Measurements from ENCODE around the gene ZFYVE26.
A peak's percentile ranks its signal among the peaks of the same experiment; 100 is the strongest.
"Not testable (repeated sequence)": the region's sequence is repeated elsewhere in the genome, so short reads cannot be mapped to it uniquely, and the experiment has no call there.

ZFYVE26 gene

DNA sequence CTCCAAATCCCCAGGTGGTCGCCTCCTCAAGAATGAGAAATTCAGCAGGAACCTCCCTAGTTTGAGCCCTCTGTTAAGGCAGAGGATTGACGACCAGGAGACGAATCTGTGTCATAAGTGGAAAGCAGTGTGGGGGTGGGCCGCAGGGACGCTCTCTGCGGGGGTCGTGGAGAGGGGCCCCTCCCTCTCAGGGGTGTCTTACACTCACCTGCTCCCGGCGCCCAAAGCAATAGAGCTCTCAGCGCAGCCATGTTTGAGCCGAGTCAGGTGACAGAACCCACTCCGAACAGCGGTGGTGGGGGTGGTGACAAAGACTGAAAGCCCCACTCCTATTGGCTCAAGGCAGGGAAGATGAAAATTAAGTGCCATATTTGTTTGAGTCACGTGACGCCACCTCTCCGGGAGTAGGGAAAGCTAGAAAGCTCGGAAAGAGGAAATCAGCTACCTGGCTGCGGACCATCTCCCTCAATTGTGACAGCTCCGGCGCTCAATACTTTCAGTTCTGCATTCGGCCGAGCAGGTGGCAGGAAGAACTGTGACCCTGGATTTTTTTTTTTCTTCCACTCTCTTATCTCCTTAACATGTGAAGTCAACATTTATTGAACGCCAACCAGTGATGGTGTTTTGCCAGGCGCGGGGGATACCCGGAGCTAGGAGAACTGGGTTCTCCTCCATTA lies at the start of gene ZFYVE26:
Gene ZFYVE26 (minus strand): TSS at position 265 of the 677 bp plus-strand sequence. CDS start 627 bp downstream, outside the sequence.
- peak; percentile 79 for DNase-seq

DNA sequence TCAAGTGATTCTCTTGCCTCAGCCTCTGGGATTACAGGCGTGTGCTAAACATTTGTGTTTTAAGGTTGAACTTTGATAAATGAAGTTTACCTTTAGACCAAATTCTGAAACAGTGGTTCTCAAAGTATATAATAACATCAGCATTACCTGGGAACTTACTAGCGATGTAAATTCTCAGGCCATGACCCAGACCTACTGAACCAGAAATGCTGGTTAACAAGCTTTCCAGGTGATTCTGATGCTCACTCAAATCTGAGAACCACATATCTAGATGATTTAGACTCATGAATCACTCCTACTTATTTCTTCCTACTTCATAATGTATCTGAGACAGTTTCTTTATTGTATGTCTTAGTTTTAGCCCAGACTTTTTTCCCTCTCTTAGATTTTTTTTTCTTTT lies 46.8 kb upstream of the ZFYVE26 start:
- no peak for DNase-seq

DNA sequence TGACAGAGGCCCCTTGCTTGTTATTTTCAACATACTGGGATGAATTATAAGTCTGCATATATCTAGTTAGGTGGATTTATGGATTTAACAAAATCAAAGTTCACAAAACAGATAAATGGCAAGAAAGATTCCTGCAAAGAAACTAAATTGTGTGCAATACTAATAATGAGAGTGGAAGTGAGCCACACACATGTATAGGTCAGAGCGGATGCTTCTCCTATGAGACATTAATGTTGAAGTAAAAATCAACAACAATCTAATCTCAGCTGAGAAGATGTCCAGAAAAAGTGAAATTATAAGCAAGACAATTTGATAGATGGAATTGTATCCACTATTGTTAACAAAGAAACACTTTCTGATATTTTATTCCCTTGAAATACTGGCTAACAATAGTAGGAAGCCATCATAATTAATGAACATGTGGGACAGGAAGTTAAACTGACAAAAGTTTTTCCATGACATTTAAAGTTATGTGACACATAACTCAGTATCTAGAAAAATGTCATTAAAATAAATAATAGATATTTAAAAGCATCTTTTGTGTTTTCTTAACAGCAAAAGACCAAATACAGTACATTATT lies 42.9 kb upstream of the ZFYVE26 start:
- DNase-seq, result no peak

DNA sequence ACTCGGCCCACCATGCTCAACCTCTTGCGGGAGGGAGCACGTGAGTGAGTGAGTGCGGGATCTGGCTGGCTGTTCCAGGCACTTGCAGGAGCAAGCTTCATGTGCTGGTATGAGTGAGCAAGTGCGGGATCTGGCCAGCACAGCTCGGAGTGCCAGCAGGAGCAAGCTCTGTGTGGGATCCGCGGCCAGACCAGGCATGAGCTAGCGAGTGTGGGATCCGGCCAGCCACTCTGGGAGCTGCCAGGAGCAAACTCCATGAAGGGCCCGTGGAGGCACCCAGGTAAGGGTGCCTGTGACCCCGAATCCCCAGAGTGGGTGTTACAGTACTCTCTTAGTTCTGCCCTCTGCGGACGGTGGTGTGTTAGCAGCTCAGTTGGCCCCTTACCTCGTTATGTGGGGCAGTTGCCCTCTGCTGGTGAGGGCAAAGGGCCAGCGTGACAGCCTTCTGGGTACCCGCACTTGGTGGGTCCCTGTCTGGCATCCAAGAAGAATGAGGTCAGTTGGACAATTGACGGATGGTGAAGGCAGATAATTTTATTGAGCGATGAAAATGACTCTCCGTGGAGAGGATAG lies 41.5 kb upstream of the ZFYVE26 start:
- no peak for DNase-seq

DNA sequence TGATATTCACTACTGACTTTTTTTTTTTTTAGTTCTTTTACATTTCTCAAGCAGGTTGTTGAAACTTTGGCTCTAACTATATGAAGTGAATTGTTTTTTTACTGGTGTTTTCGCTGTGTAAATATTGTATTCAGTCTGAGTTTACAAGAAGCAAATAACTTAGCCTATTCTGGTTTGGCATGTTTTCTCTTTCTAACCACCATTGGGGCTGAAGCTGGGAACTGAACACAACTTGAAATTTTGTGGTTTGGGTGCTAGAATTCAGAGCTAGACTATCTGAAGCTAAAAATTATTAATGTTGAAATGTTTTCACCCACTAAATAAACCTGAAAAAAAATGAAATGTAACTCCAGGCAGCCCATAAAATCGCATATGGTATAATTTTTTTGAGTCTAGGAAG lies 40.4 kb upstream of the ZFYVE26 start:
- no peak for DNase-seq

DNA sequence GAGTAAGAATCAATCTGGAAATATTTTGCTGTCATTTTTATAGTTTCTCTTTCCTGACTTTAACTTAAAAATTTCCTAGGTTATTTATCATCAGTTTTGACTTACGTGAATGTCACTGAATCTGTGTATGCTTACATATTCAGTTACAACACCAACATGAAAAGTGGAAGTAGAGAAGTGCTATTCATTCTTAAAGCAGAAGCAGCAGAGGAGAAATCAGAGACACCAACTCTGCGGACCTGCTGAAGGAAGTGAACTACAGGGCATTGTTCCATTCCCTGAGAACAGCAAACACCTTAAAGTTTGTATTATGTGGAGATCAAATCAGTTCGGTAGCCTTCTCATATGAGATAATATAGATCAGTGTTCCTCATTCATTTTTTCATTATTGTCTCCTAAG lies 37.3 kb upstream of the ZFYVE26 start:
- DNase-seq, result no peak

DNA sequence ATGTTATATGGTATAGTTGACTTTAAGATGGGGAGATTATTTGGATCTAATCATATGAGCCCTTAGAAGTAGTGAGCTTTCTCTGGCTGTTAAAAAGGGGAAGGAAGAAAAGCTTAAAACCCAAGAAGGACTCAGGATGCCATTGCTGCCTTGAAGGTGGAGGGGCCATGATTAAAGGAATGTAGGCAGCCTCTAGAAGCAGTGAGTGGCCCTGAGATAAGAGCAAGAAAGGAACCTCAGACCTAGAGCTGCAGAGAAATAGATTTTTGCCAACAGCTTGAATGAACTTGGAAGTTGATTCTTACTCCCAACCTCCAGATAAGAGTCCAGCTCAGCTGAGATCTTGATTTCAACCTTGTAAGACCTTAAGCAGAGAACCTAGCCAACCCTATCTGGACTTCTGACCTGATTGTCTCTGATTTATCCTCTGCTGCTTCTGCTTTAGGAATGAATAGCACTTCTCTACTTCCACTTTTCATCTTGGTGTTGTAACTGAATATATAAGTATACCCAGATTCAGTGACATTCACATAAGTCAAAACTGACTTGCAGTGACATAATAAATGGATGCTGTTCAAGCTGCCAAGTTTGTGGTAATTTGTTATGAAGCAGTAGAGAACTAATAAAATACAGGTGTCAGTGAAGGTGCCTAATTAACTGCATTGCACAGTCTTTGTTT lies 36.7 kb upstream of the ZFYVE26 start:
- no peak for DNase-seq

DNA sequence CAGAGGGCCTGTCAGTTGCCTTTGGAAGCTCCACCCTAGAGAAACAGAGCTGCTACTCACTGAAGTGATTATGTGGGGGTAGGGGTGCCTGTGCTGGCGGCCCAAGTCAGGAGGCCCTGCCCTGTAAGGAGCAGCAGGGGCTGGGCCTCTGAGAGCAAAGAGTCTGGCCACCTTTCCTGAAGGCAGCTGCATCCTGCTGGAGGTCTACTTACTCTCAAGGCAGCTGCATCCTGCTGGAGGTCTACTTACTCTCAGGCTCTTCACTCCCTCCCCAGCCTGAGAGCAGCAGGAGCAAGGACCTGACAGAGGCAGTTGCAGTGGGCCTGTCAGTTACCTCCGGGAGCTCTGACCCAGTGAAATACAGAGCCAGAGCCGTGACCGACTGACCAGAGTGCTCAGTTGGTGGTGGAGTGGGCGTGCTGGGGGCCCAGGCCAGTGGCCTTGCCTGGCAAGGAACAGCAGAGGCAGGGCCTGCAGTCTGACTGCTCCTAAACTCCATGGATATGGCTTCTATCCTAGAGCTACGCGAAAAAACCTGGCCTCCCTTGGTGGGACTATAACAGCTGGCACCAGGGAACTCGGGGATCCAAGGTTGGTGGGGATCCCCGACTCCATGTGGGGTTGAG lies 35.5 kb upstream of the ZFYVE26 start:
- DNase-seq, result no peak

DNA sequence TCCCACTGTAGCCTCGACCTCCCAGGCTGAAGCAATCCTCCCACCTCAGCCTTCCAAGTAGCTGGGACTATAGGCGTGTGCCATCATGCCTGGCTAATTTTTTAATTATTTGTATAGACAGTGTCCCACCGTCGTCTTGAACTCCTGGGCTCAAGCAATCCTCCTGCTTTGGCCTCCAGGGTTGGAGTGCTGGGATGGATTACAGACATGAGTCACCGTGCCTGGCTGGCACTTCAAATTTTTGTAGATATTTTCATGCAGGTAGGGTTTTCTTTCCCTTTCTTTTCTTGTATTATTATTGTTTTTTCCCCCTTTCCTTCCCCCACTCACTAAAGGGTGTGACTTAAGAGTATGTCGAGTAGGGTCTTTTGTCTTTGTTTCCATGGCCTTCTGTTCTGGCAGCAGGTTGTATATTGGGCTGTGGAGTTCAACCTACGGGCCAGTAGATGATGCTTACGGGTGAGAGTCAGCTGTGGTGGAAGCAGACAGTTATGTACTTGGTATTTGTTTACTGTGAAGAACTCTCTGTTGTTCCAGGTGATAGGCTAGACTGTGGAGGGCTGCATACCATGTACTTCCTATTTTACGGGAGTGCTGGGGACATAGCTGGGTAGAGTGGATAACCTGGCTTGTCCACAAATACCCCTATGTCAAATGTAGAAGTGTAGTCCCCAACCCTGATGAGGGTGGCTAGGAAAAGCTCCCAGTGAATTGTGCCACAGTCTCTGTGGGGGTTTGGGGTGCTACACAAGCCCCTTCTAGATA lies 33.9 kb upstream of the ZFYVE26 start:
- no peak for DNase-seq

DNA sequence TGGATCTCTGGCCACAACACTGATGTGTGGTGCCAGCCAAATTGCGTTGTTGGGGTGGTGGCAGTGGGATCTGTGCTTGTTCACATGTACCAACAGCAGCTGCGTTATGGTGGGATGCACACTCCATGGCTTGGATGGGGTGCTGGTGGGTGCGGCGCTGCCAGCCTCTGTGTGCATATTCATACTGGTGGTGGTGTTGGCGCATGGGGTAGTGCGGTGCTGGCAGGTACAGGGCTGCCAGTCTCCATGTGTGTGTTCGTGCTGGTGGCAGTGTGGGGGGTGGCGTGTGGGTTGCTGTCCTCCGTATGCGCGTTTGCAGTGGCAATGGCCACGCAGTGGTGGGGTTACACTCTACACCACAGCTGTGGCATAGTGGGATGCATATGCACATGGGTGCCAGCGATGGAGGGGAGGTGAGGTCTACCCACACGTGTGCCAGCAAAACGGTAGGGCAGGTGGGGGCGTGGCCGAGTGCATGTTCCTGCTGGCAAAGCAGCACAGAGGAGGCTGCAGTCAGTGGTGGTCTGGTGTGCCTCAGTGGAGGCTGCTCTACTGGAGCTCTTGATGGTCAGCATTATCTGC lies 29.7 kb upstream of the ZFYVE26 start:
- no peak for DNase-seq

DNA sequence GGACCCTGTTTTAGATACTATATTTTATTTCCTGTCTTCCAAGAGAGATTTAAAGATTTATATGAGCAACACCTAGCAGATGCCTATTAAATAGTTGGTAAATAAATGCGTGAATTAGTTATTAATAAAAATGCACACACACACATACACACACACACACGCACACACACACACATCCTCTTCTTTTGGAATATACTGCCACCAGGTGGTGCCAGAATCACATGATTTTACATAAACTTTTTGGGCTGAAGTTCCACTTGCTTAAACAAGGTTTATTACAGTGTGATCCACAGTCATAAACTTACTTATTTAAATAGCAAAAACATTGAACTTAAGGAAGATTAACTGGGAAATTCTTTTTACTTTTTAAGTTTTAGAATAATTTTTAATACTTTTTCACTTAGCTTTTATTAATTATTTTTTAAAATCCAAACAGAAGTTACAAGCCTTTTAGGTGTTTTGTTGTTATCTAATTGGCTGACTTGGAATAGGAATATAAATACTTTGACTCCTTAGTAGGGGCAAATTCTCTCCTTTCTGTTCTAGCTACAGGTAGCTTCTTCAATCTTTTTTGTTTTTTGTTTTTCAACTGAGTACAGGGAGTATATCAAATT lies 20.7 kb upstream of the ZFYVE26 start:
- peak; percentile 11 for DNase-seq

DNA sequence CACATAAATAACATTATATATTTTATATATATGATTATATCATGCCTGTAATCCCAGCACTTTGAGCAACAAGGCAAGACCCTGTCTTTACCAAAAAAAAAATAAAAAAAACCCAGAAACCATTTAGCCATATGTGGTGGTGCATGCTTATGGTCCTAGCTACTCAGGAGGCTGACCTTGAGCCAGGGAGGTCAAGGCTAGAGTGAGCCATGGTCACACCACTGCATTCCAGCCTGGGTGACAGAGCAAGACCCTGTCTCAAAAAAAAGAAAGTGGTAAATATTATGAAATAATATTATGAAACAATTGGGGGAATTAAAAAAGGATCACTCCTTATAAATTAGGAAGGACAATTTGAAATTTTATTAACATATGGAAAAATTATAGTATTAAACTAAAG lies 19.2 kb upstream of the ZFYVE26 start:
- no peak for DNase-seq

DNA sequence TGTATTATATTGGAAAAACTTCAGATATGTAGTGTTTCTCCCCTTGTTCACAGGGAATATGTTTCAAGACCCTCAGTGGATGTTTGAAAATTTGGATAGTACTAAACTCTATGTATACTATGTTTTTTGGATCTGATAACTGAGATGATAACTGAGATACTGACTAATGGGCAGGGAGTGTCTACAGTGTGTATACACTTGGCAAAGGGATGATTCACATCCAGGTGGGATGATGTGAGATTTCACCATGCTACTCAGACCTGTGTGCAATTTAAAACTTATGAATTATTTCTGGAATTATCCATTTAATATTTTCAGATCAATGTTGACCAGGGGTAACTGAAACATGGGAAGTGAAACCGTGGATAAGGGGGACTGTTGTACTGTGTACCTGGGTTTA lies 17.0 kb upstream of the ZFYVE26 start:
- no peak for DNase-seq

DNA sequence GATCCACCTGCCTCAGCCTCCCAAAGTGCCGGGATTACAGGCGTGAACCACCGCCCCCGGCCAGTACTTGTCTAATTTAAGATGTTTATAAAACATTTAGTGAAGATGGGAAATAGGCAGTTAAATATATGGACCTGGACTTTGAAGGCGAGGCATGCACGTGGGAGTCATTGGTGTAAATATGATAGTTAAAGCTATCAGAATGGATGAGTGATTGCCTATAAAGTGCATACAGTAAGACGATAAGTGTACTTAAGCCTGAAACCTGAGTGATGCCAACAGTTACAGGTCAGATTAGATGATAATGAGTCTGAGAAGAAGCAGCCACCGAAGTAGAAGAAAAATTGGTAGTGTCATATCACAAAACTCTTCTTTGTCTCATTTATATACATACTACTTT lies 14.7 kb upstream of the ZFYVE26 start:
- no peak for DNase-seq

DNA sequence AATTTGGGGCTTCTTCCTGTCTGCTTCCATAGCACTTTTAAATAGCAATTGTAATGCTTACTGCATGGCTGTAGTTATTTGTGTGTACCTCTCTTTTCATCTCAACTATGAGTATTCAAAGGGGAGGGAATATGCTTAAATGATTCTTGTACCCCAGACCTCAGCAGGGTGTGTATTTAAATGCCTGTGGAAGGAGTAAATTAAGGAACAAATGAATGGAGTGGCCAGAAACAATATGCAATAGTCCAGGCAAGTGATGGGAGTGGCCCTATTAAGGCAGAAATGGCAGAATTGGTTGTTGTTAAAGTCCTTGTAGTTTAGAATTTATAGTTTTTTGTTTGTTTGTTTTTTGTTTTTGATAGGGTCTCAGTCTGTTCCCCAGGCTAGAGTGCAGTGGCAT lies 4.7 kb upstream of the ZFYVE26 start:
- DNase-seq, result no peak

DNA sequence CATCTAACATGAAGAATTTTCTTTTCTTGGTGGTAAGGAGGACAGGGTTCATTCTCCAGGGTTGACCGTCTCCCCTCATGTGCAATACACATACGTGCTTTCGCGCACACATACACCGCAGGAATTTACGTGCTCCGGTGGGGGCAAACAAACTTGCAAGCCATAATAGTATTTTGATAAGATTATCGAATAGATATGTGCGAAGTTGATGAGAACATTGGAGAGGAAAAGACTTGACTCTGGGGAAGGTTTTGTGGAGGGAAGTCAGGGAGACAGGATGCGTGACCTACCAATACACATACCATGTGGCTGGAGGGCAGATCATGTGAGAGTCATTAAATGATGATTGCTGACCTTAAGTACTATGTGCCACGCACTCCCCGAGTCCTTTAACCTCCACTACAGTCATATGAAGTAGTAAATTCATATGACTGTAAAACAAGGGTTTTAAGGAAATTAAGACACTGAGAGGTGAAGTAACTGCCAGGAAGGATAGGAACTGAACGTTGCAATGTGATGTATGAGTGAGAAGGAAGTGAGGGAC lies 4.1 kb upstream of the ZFYVE26 start:
- DNase-seq, result no peak

DNA sequence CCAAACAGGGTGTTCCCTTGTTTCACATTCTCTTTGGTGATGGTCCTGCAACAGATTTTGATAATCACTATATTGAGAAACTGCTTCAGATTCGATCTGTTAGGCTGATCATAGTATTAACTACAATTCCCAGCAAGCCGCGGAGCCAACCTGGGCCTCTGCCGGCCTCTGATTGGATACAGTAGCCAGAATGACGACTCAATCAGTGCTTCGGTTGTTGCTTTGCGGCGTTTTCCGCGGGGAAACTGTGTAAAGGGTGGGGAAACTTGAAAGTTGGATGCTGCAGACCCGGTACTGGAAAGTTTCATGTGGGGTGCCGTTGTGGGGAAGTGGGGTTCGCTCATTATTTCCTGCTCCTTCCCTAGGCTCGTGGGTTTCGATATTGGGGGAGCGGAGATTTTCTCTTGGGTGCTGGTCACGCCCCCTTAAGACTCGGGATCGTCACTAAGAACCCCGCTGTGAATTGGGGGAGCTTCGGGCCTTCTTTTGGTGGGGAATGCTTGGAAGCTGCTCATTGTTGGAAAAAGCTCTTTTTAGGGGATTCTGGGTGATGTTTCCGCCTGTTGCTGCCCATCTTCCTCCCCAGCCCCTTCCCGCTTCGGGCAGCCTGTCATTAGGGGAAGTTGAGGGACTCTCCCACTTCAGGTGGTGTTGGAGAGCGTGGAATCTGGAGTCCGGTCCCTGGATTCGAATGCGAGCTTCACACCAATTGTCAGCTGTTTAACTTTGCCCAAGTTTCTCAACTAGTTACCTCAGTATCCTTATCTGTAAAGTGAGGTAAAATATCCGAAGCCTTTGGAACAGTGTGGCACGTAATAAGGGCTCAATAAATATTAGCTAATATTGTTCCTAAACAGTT lies 3.4 kb upstream of the ZFYVE26 start, which contains the start of gene RAD51B:
Gene RAD51B (plus strand): TSS at position 217 of the 859 bp plus-strand sequence.
- peak; percentile 76 for DNase-seq

DNA sequence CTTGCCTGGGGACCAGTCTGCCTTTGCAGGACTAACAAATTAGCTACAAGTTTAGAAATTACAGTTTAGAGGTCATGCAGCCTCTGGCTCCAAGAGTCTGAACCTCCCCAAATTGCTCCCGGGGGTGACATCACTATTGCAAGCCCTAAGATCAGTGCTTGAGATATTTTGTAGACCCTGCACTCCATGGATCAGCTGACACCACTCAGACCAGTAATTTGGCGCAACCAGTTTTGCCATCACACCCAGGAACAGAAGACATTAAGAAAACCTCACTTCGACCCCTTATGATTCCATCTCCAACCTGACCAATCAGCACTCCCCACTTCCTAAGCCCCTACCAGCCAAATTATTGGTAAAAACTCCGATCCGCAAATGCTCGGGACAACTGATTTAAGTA lies 2.1 kb upstream of the ZFYVE26 start:
- not testable (repeated sequence) for DNase-seq

DNA sequence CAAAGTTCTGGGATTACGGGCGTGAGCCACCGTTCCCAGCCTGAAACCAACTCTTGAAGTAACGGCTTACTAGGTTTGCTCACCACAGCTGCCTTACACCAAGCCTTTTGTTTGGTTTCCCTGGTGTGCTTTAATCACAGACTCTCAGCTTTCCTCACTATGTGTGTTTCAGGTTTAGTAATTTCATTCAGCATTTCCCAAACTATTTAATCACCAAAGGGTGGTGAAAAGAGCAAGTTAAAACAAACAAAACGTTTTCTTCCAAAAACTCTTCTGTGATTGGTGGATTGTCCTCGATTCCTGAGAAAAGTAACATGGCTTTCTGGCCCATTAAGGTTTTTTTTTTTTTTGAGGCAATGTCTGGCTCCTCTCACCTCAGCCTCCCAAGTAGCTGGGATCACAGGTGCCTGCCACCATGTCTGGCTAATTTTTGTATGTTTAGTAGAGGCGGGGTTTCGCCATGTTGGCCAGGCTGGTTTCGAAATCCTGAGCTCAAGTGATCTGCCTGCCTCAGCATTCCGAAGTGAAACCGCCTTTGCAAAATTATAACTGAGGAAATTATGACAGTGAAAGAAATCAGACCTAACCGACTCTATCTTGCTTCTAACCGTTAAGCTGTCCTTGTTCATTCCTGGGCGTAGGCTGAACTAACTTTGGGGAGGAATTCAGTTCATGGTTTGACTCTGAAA lies 1.5 kb upstream of the ZFYVE26 start:
- DNase-seq, result no peak

Measured in activated effector memory CD4-positive, alpha-beta T cell treated with Interleukin-2 at 50 U/mL for 16 hours (primary cell).